ENCODE data around the gene USP33. TPM values are rescaled to one million over a fixed set of nuclear protein-coding genes. Genes with fewer than 3 reads are reported as not detected.
A peak's percentile ranks its signal among the peaks of the same experiment; 100 is the strongest.
"Not testable (repeated sequence)": the region's sequence is repeated elsewhere in the genome, so short reads cannot be mapped to it uniquely, and the experiment has no call there.

USP33 gene
- total RNA-seq, 4 donors from 2014 or later, result 54.4 to 94.0 (median 84.6) TPM

GRCh38 chr1:77796695-77797405 is 37.2 kb upstream of the USP33 start:
- peak; percentile 51 for ATAC-seq
- Histone ChIP-seq H3K36me3 (peaks cover 0 to 12% of the 10 kb centered on the region in 2 donors), H3K4me1 (peaks cover 0 to 10% (median 0%) of the 10 kb centered on the region in 3 donors), H3K4me3 (no peak overlapping the region), H3K9me3 (no peaks in the 10 kb centered on the region), H3K27me3 (no peaks in the 10 kb centered on the region), H3K27ac (no peak overlapping the region)
- WGBS, 2 donors (ENCODE audit: low coverage in 1 of 2), result 66 to 78% methylated on average over 5 of the region's 5 CpGs
- no peak for TF ChIP-seq POLR2A (IDR thresholded peaks at IDR 0.05)
- TF ChIP-seq CTCF (IDR thresholded peaks at IDR 0.05), result peak in 1 of 4 experiments; percentile 8

DNA sequence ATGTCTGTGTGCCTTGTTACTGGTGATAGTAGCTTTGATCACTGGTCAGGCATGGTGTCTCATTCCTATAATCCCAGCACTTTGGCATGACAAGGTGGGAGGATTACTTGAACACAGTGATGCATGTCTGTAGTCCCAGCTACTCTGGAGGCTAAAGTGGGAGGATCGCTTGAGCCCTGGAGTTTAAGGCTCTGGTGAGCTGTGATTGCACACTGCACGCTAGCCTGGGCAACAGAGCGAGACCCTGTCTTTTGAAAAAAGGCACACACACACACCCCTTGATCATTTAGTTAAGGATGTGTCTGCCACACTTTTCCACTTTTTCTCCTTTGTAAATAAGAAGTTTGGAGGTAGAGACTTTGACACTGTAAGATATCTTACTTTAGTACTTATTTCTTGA is 34.9 kb upstream of the USP33 start:
- Histone ChIP-seq H3K27me3 (no peaks in the 10 kb centered on the region), H3K9me3 (no peaks in the 10 kb centered on the region), H3K36me3 (peaks cover 0 to 27% of the 10 kb centered on the region in 2 donors), H3K4me1 (peaks cover 0 to 7% (median 0%) of the 10 kb centered on the region in 3 donors), H3K27ac (no peak overlapping the region), H3K4me3 (no peak overlapping the region)
- ATAC-seq, result no peak
- TF ChIP-seq EP300 (IDR thresholded peaks at IDR 0.05), result no peak
- TF ChIP-seq POLR2A (IDR thresholded peaks at IDR 0.05), result no peak
- no peak for TF ChIP-seq CTCF (IDR thresholded peaks at IDR 0.05)
- TF ChIP-seq POLR2AphosphoS5 (IDR thresholded peaks at IDR 0.05), result no peak
- 92 to 100% methylated on average over 2 of the region's 3 CpGs for WGBS, 2 donors (ENCODE audit: low coverage in 1 of 2)

DNA sequence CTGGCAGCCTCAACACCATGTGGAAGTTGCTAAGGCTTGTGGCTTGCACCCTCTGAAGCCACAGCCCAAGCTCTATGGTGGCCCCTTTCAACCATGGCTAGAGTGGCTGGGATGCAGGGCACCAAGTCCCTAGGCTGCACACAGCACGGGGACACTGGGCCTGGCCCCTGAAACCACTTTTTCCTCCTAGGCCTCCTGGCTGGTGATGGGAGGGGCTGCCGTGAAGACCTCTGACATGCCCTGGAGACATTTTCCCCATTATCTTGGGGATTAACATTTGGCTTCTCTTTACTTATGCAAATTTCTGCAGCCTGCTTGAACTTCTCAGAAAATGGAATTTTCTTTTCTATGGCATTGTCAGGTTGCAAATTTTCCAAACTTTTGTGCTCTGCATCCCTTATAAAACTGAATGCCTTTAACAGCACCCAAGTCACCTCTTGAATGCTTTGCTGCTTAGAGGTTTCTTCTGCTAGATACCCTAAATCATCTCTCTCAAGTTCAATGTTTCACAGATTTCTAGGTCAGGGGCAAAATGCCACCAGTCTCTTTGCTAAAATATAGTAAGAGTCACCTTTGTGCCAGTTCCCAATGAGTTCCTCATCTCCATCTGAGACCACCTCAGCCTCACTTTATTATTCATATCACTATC is 26.6 kb upstream of the USP33 start:
- WGBS, 2 donors (ENCODE audit: low coverage in 1 of 2), result 83 to 92% methylated on average over 1 of the region's 2 CpGs
- not testable (repeated sequence) for H3K27ac ChIP-seq, H3K4me3 ChIP-seq, H3K9me3 ChIP-seq, ATAC-seq, H3K27me3 ChIP-seq
- Histone ChIP-seq H3K4me1 (peaks cover 0 to 18% (median 0%) of the 10 kb centered on the region in 3 donors), H3K36me3 (peaks cover 0 to 77% of the 10 kb centered on the region in 2 donors)

DNA sequence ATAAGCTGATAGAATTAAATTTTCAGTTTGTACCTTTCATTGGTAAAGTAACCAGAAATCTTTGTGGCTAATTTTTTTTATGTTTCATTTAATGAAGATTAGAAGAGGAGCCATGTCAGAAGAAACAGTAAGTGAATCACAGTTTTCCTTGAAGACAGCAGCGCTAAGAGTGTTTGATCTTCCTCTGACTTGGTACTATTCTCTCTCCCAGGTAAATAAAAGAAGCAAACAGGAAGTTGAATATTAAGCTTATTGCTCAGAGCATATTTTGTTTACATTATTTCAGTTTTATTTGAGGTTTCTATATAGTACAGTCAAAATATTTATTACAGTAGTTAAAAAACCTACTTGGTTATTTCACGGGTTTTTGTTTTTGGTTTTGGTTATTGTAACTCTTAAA is 23.5 kb upstream of the USP33 start:
- no peak overlapping the region for H3K27ac ChIP-seq
- TF ChIP-seq POLR2AphosphoS5 (IDR thresholded peaks at IDR 0.05), result no peak
- TF ChIP-seq CTCF (IDR thresholded peaks at IDR 0.05), result no peak
- no peak for TF ChIP-seq POLR2A (IDR thresholded peaks at IDR 0.05)
- no peak for TF ChIP-seq EP300 (IDR thresholded peaks at IDR 0.05)
- peaks cover 0 to 48% of the 10 kb centered on the region in 2 donors for H3K36me3 ChIP-seq
- WGBS, 2 donors (ENCODE audit: low coverage in 1 of 2), result 86 to 88% methylated on average over 2 of the region's 2 CpGs
- H3K9me3 ChIP-seq, result peaks cover 0 to 8% (median 0%) of the 10 kb centered on the region in 3 donors
- H3K4me3 ChIP-seq, result no peak overlapping the region
- H3K27me3 ChIP-seq, result no peaks in the 10 kb centered on the region
- H3K4me1 ChIP-seq, result peaks cover 0 to 40% (median 3%) of the 10 kb centered on the region in 3 donors
- ATAC-seq, result no peak

- Histone ChIP-seq H3K4me1 (peaks cover 0 to 40% (median 3%) of the 10 kb centered on the region in 3 donors), H3K27ac (no peak overlapping the region), H3K27me3 (no peaks in the 10 kb centered on the region), H3K4me3 (no peak overlapping the region), H3K36me3 (peaks cover 0 to 33% of the 10 kb centered on the region in 2 donors), H3K9me3 (peaks cover 0 to 8% (median 0%) of the 10 kb centered on the region in 3 donors)
- no peak for ATAC-seq
- WGBS, 2 donors (ENCODE audit: low coverage in 1 of 2), result 77 to 85% methylated on average over 1 of the region's 1 CpG
- TF ChIP-seq POLR2AphosphoS5 (IDR thresholded peaks at IDR 0.05), result no peak
- TF ChIP-seq EP300 (IDR thresholded peaks at IDR 0.05), result no peak
These were observed 22.0 kb upstream of the USP33 start for GRCh38 chr1:77781683-77782082.
